Stomach (tissue), 4 donors: ENCODE data around the gene NEURL2.

Experiments used
- EP300 ChIP-seq: sonication (generic); formaldehyde crosslinking; IDR thresholded peaks from one replicate; pipeline ENCODE4 v1.6.1; 2017; ENCODE audit warnings: antibody characterized with exemption
- TF ChIP-seq, protein P1 (sequence below), 7 experiments: fragments of 450-650 bp in 4 of 7; fragments of 200-600 bp in 3 of 7; sonication (generic) in 3 of 7; IDR thresholded peaks; one replicate each; pipeline ENCODE4 v1.5.1; 2016 to 2019; ENCODE audit warnings: antibody characterized with exemption in 7 of 7, control low read depth in 2 of 7, mild to moderate bottlenecking in 1 of 7

DNA sequence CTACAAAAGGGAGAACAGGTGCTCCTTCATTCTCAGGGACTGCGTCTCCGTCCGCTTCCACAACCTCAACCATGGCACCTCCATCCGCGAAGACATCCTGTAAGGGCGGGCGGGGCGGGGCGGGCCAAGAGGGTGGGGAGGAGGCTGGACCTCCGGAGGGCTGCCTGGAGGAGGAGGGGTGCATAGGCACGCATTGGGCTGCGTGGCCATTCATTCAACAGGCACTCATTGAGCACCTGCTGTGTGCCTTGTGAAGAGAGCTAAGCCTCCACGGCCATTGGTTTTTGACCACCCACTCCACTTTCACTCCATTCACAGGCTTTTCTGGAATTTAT lies 33.2 kb downstream of the NEURL2 start:
- TF ChIP-seq, protein P1, sequence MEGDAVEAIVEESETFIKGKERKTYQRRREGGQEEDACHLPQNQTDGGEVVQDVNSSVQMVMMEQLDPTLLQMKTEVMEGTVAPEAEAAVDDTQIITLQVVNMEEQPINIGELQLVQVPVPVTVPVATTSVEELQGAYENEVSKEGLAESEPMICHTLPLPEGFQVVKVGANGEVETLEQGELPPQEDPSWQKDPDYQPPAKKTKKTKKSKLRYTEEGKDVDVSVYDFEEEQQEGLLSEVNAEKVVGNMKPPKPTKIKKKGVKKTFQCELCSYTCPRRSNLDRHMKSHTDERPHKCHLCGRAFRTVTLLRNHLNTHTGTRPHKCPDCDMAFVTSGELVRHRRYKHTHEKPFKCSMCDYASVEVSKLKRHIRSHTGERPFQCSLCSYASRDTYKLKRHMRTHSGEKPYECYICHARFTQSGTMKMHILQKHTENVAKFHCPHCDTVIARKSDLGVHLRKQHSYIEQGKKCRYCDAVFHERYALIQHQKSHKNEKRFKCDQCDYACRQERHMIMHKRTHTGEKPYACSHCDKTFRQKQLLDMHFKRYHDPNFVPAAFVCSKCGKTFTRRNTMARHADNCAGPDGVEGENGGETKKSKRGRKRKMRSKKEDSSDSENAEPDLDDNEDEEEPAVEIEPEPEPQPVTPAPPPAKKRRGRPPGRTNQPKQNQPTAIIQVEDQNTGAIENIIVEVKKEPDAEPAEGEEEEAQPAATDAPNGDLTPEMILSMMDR (IDR thresholded peaks at IDR 0.05): no peak
- TF ChIP-seq EP300: no peak
